Breast epithelium (tissue), 4 donors: Measurements from ENCODE around the gene CPPED1. TPM values are rescaled to one million over a fixed set of nuclear protein-coding genes. Genes with fewer than 3 reads are reported as not detected.

Source experiments
- DNase-seq, 2 donors: peaks; one replicate each; pipeline ENCODE4 v3.0.0-alpha.2; 2019; ENCODE audit warnings: low spot score in 2 of 2
- H3K27ac ChIP-seq, 2 donors: fragments of 200-600 bp; sonication (generic) in 1 of 2; one replicate each; pipeline ENCODE4 v1.5.1; 2016 to 2019; ENCODE audit warnings: mild to moderate bottlenecking in 1 of 2
- H3K27me3 ChIP-seq, 2 donors: fragments of 200-600 bp; sonication (generic) in 1 of 2; one replicate each; pipeline versions ENCODE4 v1.5.1 to v1.6.0; 2017 to 2019; ENCODE audit warnings: control low read depth in 1 of 2, mild to moderate bottlenecking in 1 of 2
- H3K36me3 ChIP-seq: fragments of 200-600 bp; one replicate; pipeline ENCODE4 v1.5.1; 2019
- H3K4me1 ChIP-seq, 2 donors: fragments of 200-600 bp; sonication (generic); one replicate each; pipeline ENCODE4 v1.5.1; 2016 to 2019; ENCODE audit warnings: control low read depth in 1 of 2
- H3K4me3 ChIP-seq, 3 donors: fragments of 200-600 bp; sonication (generic); 1 replicate in 2 of 3; 2 replicates in 1 of 3; pipeline ENCODE4 v1.5.1; 2016 to 2019; ENCODE audit warnings: mild to moderate bottlenecking in 3 of 3, moderate library complexity in 2 of 3
- H3K9me3 ChIP-seq, 2 donors: fragments of 200-600 bp; sonication (generic) in 1 of 2; one replicate each; pipeline ENCODE4 v1.5.1; 2016 to 2019; ENCODE audit warnings: control low read depth in 1 of 2
- CTCF ChIP-seq, 3 donors: fragments of 450-650 bp; IDR thresholded peaks; one replicate each; pipeline ENCODE4 v1.5.1; 2016 to 2017; ENCODE audit warnings: antibody characterized with exemption in 3 of 3, mild to moderate bottlenecking in 3 of 3, moderate library complexity in 3 of 3
- POLR2A ChIP-seq: fragments of 450-650 bp; IDR thresholded peaks from one replicate; pipeline ENCODE4 v1.6.1; 2016; ENCODE audit warnings: antibody characterized with exemption, mild to moderate bottlenecking, moderate library complexity
- POLR2AphosphoS5 ChIP-seq, 3 donors: sonication (generic); formaldehyde crosslinking; IDR thresholded peaks; one replicate each; pipeline ENCODE4 v1.6.1; 2017; ENCODE audit warnings: antibody characterized with exemption in 3 of 3
- intact Hi-C: fragments of 100-400 bp; cut with DNase I; formaldehyde crosslinking; loops from one replicate; pipeline ENCODE4 v1.15.1; 2023; ENCODE audit warnings: low total_unique reads
- total RNA-seq, 3 donors: library from RNA; depleted of rRNA; stranded (reverse); fragments of >200 nt; gene quantifications; one replicate each; pipeline ENCODE4 v1.1.0, GENCODE V29; 2016

CPPED1 gene
- total RNA-seq, 3 donors from 2014 or later: 9.2 to 23.0 (median 16.4) TPM

DNA sequence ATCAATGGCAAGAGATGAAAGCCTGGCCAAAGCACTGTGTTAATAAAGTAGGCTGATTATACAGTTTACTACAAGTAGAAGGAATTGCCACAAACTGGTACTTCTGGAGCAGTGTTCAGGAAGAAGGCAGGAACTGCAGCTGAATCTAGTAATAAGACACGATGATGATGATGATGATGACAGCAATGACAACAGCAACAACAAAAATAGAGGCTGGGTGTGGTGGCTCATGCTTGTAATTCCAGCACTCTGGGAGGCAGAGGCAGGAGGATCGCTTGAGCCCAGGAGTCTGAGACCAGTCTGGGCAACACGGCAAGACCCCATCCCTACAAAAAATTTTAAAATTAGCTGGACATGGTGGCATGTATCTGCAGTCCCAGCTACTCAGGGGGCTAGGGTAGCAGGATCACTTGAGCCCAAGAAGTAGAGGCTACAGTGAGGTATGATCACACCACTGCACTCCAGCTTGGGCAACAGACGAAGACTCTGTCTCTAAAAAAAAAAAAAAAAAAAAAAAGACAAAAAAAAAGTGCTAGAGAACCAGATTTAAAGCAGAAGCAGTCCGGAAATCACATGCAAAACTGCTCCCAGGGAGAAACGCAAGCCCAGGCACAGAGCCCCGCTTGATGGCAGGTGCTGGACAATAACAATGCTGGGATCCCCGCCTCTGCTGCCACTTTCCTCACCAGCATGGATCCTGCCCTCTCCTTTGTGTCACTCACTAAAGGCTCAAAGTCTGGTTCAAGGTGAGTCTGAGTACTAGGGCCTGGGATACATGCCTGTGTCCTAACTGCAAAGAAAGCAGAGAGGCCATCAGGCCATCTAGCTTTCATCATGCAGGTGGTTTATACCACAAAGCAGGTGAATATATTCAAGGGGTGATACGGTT, 44.8 kb downstream of the CPPED1 start:
- no peak overlapping the region for H3K27ac ChIP-seq

GRCh38 chr16:12758031-12758669, 45.5 kb downstream of the CPPED1 start:
- Histone ChIP-seq H3K36me3 (no peaks in the 10 kb centered on the region), H3K4me3 (no peak overlapping the region), H3K27me3 (no peaks in the 10 kb centered on the region), H3K4me1 (no peaks in the 10 kb centered on the region), H3K9me3 (no peaks in the 10 kb centered on the region), H3K27ac (no peak overlapping the region)
- TF ChIP-seq POLR2A (no peak), POLR2AphosphoS5 (IDR thresholded peaks at IDR 0.05) (no peak), CTCF (IDR thresholded peaks at IDR 0.05) (no peak)
- intact Hi-C loops: no loop called here
- DNase-seq: no peak

More for the DNA sequence above, 44.8 kb downstream of the CPPED1 start:
- no peaks in the 10 kb centered on the region for H3K27me3 ChIP-seq
- TF ChIP-seq POLR2AphosphoS5 (IDR thresholded peaks at IDR 0.05): no peak
- no peak for TF ChIP-seq CTCF (IDR thresholded peaks at IDR 0.05)
- TF ChIP-seq POLR2A: no peak
- no peak overlapping the region for H3K4me3 ChIP-seq
- no peaks in the 10 kb centered on the region for H3K9me3 ChIP-seq
- no peak for DNase-seq
- H3K4me1 ChIP-seq: no peaks in the 10 kb centered on the region
- no peaks in the 10 kb centered on the region for H3K36me3 ChIP-seq
- intact Hi-C loops: no loop called here

DNA sequence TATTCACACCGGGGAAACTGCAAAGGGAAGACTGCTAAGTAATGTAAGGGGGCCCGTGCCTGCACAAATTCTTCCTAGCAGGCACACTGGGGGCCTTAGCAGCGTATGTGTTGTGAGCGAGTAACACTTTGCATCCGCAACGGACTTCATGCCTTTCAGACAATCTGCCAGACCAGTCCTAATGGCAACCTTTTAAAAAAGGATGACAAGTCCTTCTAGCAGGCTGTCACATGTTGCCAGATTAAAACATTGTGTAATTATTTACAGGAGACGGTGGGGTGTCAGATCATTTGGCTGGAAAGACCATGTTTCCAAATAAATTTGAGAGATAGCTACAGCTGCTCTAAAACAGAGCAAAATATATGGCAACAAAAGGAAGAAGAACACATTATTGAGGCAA, 46.1 kb downstream of the CPPED1 start:
- TF ChIP-seq CTCF (IDR thresholded peaks at IDR 0.05) (no peak), POLR2AphosphoS5 (IDR thresholded peaks at IDR 0.05) (no peak), POLR2A (no peak)
- Histone ChIP-seq H3K4me3 (no peak overlapping the region), H3K4me1 (no peaks in the 10 kb centered on the region), H3K36me3 (no peaks in the 10 kb centered on the region), H3K27ac (no peak overlapping the region), H3K9me3 (no peaks in the 10 kb centered on the region), H3K27me3 (no peaks in the 10 kb centered on the region)
- DNase-seq: no peak
- intact Hi-C loops: no loop called here

DNA sequence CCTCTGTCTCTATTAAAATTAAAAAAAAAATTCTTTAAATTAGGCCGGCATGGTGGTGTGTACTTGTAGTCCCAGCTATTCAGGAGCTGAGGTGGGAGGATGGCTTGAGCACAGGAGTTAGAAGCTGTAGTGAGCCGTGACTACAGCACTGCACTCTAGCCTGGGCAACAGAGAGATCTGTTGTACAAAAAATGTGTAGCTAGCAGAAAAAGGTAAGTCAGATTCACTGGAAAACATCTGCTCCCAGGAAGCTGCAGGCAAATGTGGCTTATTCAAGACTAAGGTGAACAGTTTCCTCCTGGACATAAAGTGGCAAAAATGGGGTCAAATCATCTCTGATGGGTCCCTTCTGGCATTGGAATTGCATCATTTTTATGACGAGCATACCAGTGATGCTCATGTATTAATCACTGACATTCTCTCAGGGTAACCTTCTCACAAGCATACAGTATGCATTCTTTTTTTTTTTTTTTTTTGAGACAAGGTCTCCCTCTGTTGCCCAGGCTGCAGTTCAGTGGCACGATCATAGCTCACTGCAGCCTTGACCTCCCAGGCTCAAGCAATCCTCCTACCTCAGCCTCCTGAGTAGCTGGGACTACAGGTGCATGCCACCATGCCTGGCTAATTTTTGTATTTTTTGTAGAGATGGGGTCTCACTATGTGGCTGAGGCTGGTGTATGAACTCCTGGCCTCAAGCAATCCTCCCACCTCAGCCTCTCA, 48.7 kb downstream of the CPPED1 start:
- Histone ChIP-seq H3K4me1 (no peaks in the 10 kb centered on the region), H3K36me3 (no peaks in the 10 kb centered on the region), H3K4me3 (no peak overlapping the region), H3K27me3 (no peaks in the 10 kb centered on the region), H3K9me3 (no peaks in the 10 kb centered on the region), H3K27ac (no peak overlapping the region)
- no peak for TF ChIP-seq POLR2AphosphoS5 (IDR thresholded peaks at IDR 0.05)
- TF ChIP-seq POLR2A: no peak
- TF ChIP-seq CTCF (IDR thresholded peaks at IDR 0.05): no peak
- DNase-seq: no peak
- intact Hi-C loops: no loop called here
